ENCODE measurements around the gene BUB1.

- TF ChIP-seq CTCF (IDR thresholded peaks at IDR 0.05) (no peak), POLR2A (IDR thresholded peaks at IDR 0.05) (no peak)
Observed at GRCh38 chr2:110708455-110708854, 30.6 kb upstream of the BUB1 start.
